ENCODE measurements around the gene TMOD2.

Gene TMOD2

GRCh38 chr15:51736751-51737521 lies 14.5 kb upstream of the TMOD2 start:
- DNase-seq: peak; percentile 20

- peak; percentile 30 to 55 for DNase-seq
Measured at GRCh38 chr15:51737522-51738305, 13.7 kb upstream of the TMOD2 start, which contains the start of gene LYSMD2. TSS of gene LYSMD2 (minus strand) at chr15:51737655. CDS start at chr15:51737622, 33 bp downstream.

GRCh38 chr15:51738553-51738952 lies 12.8 kb upstream of the TMOD2 start:
- no peak for DNase-seq

GRCh38 chr15:51739061-51739712 lies 12.2 kb upstream of the TMOD2 start:
- DNase-seq: no peak

- no peak for DNase-seq
Measured at GRCh38 chr15:51749307-51749706, 2.1 kb upstream of the TMOD2 start.

- DNase-seq: no peak
Measured at GRCh38 chr15:51750186-51750585, 1.2 kb upstream of the TMOD2 start.

GRCh38 chr15:51751697-51752683 lies 593 bp downstream of the TMOD2 start:
- DNase-seq: peak; percentile 5 to 6

GRCh38 chr15:51752888-51753287 lies 1.5 kb downstream of the TMOD2 start:
- DNase-seq: peak; percentile 74 to 82

- peak; percentile 21 to 34 for DNase-seq
Measured at GRCh38 chr15:51754267-51754666, 2.9 kb downstream of the TMOD2 start.

- peak in 1 of 2 experiments; percentile 24 for DNase-seq
Measured at GRCh38 chr15:51755790-51756189, 4.4 kb downstream of the TMOD2 start.

- DNase-seq: peak; percentile 89 to 94
Measured at GRCh38 chr15:51756482-51756881, 5.1 kb downstream of the TMOD2 start.

- DNase-seq: no peak
Measured at GRCh38 chr15:51757450-51757849, 6.1 kb downstream of the TMOD2 start.

GRCh38 chr15:51758645-51759044 lies 7.2 kb downstream of the TMOD2 start:
- DNase-seq: no peak

GRCh38 chr15:51759557-51760070 lies 8.2 kb downstream of the TMOD2 start:
- peak; percentile 75 to 83 for DNase-seq

- DNase-seq: no peak
Measured at GRCh38 chr15:51760805-51761204, 9.4 kb downstream of the TMOD2 start.

GRCh38 chr15:51765751-51766150 lies 14.4 kb downstream of the TMOD2 start:
- no peak for DNase-seq

GRCh38 chr15:51766341-51766740 lies 14.9 kb downstream of the TMOD2 start:
- no peak for DNase-seq

GRCh38 chr15:51768018-51768417 lies 16.6 kb downstream of the TMOD2 start:
- DNase-seq: peak; percentile 64 to 66

- DNase-seq: no peak
Measured at GRCh38 chr15:51770902-51771301, 19.5 kb downstream of the TMOD2 start.

- DNase-seq: no peak
Measured at GRCh38 chr15:51771773-51772172, 20.4 kb downstream of the TMOD2 start.

- no peak for DNase-seq
Measured at GRCh38 chr15:51774916-51775315, 23.5 kb downstream of the TMOD2 start.
